GM12865 (cell line): ENCODE measurements around the gene NUDT8.
"Not testable (repeated sequence)": the region's sequence is repeated elsewhere in the genome, so short reads cannot be mapped to it uniquely, and the experiment has no call there.

Source experiments
- DNase-seq: peaks from one replicate; pipeline ENCODE4 v3.0.0; 2010; ENCODE audit warnings: low read depth
- H3K4me3 ChIP-seq: 2 replicates; pipeline ENCODE4 v1.5.1; 2011; ENCODE audit warnings: mild to moderate bottlenecking, low read depth, low read length, control low read depth
- CTCF ChIP-seq: IDR thresholded peaks from 2 replicates; pipeline ENCODE4 v1.5.1; 2011; ENCODE audit warnings: low read length, control low read depth, low read depth, inconsistent platforms; ENCODE audit not compliant: insufficient read depth; ENCODE audit errors: missing control alignments

NUDT8 gene

GRCh38 chr11:67640021-67640757, 10.5 kb upstream of the NUDT8 start:
- DNase-seq = peak; percentile 79
- TF ChIP-seq CTCF = peak; percentile 84
- H3K4me3 ChIP-seq = no peak overlapping the region

GRCh38 chr11:67639438-67639859, 9.7 kb upstream of the NUDT8 start, which contains the start of gene TBX10:
Gene TBX10 (minus strand): TSS chr11:67639763. CDS start chr11:67639472, 291 bp downstream.
- H3K4me3 ChIP-seq = no peak within 1 kb of the TSS
- no peak for TF ChIP-seq CTCF
- DNase-seq = no peak

- TF ChIP-seq CTCF = no peak
- H3K4me3 ChIP-seq = no peak overlapping the region
- no peak for DNase-seq
These were observed 9.0 kb upstream of the NUDT8 start for GRCh38 chr11:67638535-67639437.

GRCh38 chr11:67637441-67637840, 7.7 kb upstream of the NUDT8 start:
- DNase-seq, H3K4me3 ChIP-seq: not testable (repeated sequence)

- TF ChIP-seq CTCF = no peak
- H3K4me3 ChIP-seq = no peak overlapping the region
- peak; percentile 55 for DNase-seq
These were observed 7.2 kb upstream of the NUDT8 start for GRCh38 chr11:67636962-67637361.

- no peak overlapping the region for H3K4me3 ChIP-seq
- no peak for DNase-seq
- TF ChIP-seq CTCF = no peak
These were observed 5.4 kb upstream of the NUDT8 start for GRCh38 chr11:67635231-67635521.

- H3K4me3 ChIP-seq = no peak overlapping the region
- no peak for TF ChIP-seq CTCF
- no peak for DNase-seq
These were observed 4.9 kb upstream of the NUDT8 start for GRCh38 chr11:67634366-67635230.
